ENCODE results near the gene PRDX1. TPM values are rescaled to one million over a fixed set of nuclear protein-coding genes. Genes with fewer than 3 reads are reported as not detected.
A peak's percentile ranks its signal among the peaks of the same experiment; 100 is the strongest.
"Not testable (repeated sequence)": the region's sequence is repeated elsewhere in the genome, so short reads cannot be mapped to it uniquely, and the experiment has no call there.

Gene PRDX1
- total RNA-seq, 1 donor = 249 TPM

- no peaks in the 10 kb centered on the region for H3K9me3 ChIP-seq (ENCODE audit: low read depth, low read length)
- H2AFZ ChIP-seq (ENCODE audit: low read length) = no peak overlapping the region
- peaks cover 1% of the 10 kb centered on the region for H4K20me1 ChIP-seq (ENCODE audit: insufficient read depth, low read length)
- H3K4me3 ChIP-seq (ENCODE audit: insufficient read depth, low read length) = no peak overlapping the region
- H3K4me1 ChIP-seq (ENCODE audit: insufficient read depth, low read length) = peaks cover 7% of the 10 kb centered on the region
- no peaks in the 10 kb centered on the region for H3K27me3 ChIP-seq (ENCODE audit: insufficient read depth, low read length)
- TF ChIP-seq CTCF (IDR thresholded peaks at IDR 0.05; ENCODE audit: extremely low read depth, low read depth, low read length) = no peak
- no peak overlapping the region for H3K27ac ChIP-seq (ENCODE audit: low read depth, low read length)
- H3K36me3 ChIP-seq (ENCODE audit: insufficient read depth, low read length) = no peaks in the 10 kb centered on the region
- no peak overlapping the region for H3K4me2 ChIP-seq (ENCODE audit: insufficient read depth, low read length)
- H3K79me2 ChIP-seq (ENCODE audit: insufficient read depth, low read length) = peaks cover 5% of the 10 kb centered on the region
- DNase-seq (ENCODE audit: insufficient read length, low spot score, missing footprints) = no peak
Measured at GRCh38 chr1:45526135-45526644, 4.5 kb upstream of the PRDX1 start.

GRCh38 chr1:45523975-45524374, 2.3 kb upstream of the PRDX1 start:
- not testable (repeated sequence) for DNase-seq (ENCODE audit: insufficient read length, low spot score, missing footprints); H3K36me3 ChIP-seq (ENCODE audit: insufficient read depth, low read length); H3K4me3 ChIP-seq (ENCODE audit: insufficient read depth, low read length); H3K27ac ChIP-seq (ENCODE audit: low read depth, low read length); H3K27me3 ChIP-seq (ENCODE audit: insufficient read depth, low read length); H2AFZ ChIP-seq (ENCODE audit: low read length); H3K9me3 ChIP-seq (ENCODE audit: low read depth, low read length); H3K4me2 ChIP-seq (ENCODE audit: insufficient read depth, low read length)
- peaks cover 26% of the 10 kb centered on the region for H3K79me2 ChIP-seq (ENCODE audit: insufficient read depth, low read length)
- H3K4me1 ChIP-seq (ENCODE audit: insufficient read depth, low read length) = peaks cover 10% of the 10 kb centered on the region
- H4K20me1 ChIP-seq (ENCODE audit: insufficient read depth, low read length) = peaks cover 15% of the 10 kb centered on the region

GRCh38 chr1:45523516-45523915, 1.8 kb upstream of the PRDX1 start:
- not testable (repeated sequence) for H3K9me3 ChIP-seq (ENCODE audit: low read depth, low read length); H3K27ac ChIP-seq (ENCODE audit: low read depth, low read length); H3K4me3 ChIP-seq (ENCODE audit: insufficient read depth, low read length); H3K36me3 ChIP-seq (ENCODE audit: insufficient read depth, low read length); H3K27me3 ChIP-seq (ENCODE audit: insufficient read depth, low read length); H2AFZ ChIP-seq (ENCODE audit: low read length); H3K4me2 ChIP-seq (ENCODE audit: insufficient read depth, low read length); DNase-seq (ENCODE audit: insufficient read length, low spot score, missing footprints)
- Histone ChIP-seq H4K20me1 (ENCODE audit: insufficient read depth, low read length) (peaks cover 20% of the 10 kb centered on the region), H3K4me1 (ENCODE audit: insufficient read depth, low read length) (peaks cover 10% of the 10 kb centered on the region), H3K79me2 (ENCODE audit: insufficient read depth, low read length) (peaks cover 30% of the 10 kb centered on the region)

GRCh38 chr1:45522324-45523104, 830 bp upstream of the PRDX1 start:
- DNase-seq (ENCODE audit: insufficient read length, low spot score, missing footprints) = no peak
- Histone ChIP-seq H3K79me2 (ENCODE audit: insufficient read depth, low read length) (peaks cover 38% of the 10 kb centered on the region), H3K4me3 (ENCODE audit: insufficient read depth, low read length) (peak overlapping the region; percentile 100), H4K20me1 (ENCODE audit: insufficient read depth, low read length) (peaks cover 25% of the 10 kb centered on the region), H3K36me3 (ENCODE audit: insufficient read depth, low read length) (peaks cover 6% of the 10 kb centered on the region), H3K27me3 (ENCODE audit: insufficient read depth, low read length) (no peaks in the 10 kb centered on the region), H3K27ac (ENCODE audit: low read depth, low read length) (peak overlapping the region; percentile 94), H3K4me2 (ENCODE audit: insufficient read depth, low read length) (peak overlapping the region; percentile 88), H3K9me3 (ENCODE audit: low read depth, low read length) (no peaks in the 10 kb centered on the region), H3K4me1 (ENCODE audit: insufficient read depth, low read length) (peaks cover 10% of the 10 kb centered on the region), H2AFZ (ENCODE audit: low read length) (peak overlapping the region; percentile 87)
- no peak for TF ChIP-seq CTCF (IDR thresholded peaks at IDR 0.05; ENCODE audit: extremely low read depth, low read depth, low read length)

GRCh38 chr1:45519774-45520173, 1.9 kb downstream of the PRDX1 start:
- Histone ChIP-seq H3K79me2 (ENCODE audit: insufficient read depth, low read length) (peaks cover 57% of the 10 kb centered on the region), H4K20me1 (ENCODE audit: insufficient read depth, low read length) (peaks cover 33% of the 10 kb centered on the region), H3K4me1 (ENCODE audit: insufficient read depth, low read length) (peaks cover 10% of the 10 kb centered on the region), H3K36me3 (ENCODE audit: insufficient read depth, low read length) (peaks cover 31% of the 10 kb centered on the region), H3K4me3 (ENCODE audit: insufficient read depth, low read length) (peak overlapping the region; percentile 100), H3K4me2 (ENCODE audit: insufficient read depth, low read length) (peak overlapping the region; percentile 66)
- H3K9me3 ChIP-seq (ENCODE audit: low read depth, low read length); H3K27me3 ChIP-seq (ENCODE audit: insufficient read depth, low read length); H2AFZ ChIP-seq (ENCODE audit: low read length); H3K27ac ChIP-seq (ENCODE audit: low read depth, low read length); DNase-seq (ENCODE audit: insufficient read length, low spot score, missing footprints): not testable (repeated sequence)
